Measurements from ENCODE around the gene CERS1. TPM values are rescaled to one million over a fixed set of nuclear protein-coding genes. Genes with fewer than 3 reads are reported as not detected.

The CERS1 gene
- total and polyA plus RNA-seq, 4 donors: 0.28 TPM; not detected in 3

- peak overlapping the region; percentile 92 to 100 (median 96) for H3K4me3 ChIP-seq (ENCODE audit: low read depth in 1 of 3, low read length in 3 of 3)
- peak overlapping the region; percentile 55 to 89 for H3K9ac ChIP-seq (ENCODE audit: low read depth in 1 of 2, low read length in 2 of 2)
- no peaks in the 10 kb centered on the region for H3K27me3 ChIP-seq (ENCODE audit: control insufficient read depth in 4 of 4, insufficient read depth in 4 of 4, low read length in 3 of 4)
- H3K9me3 ChIP-seq (ENCODE audit: control insufficient read depth in 4 of 4, low read length in 3 of 4): no peaks in the 10 kb centered on the region
- H3K27ac ChIP-seq (ENCODE audit: low read depth in 1 of 2, low read length in 2 of 2): no peak overlapping the region
- TF ChIP-seq CTCF (IDR thresholded peaks at IDR 0.05; ENCODE audit: low read depth, low read length, missing input control) (no peak), TAF1 (conservative IDR thresholded peaks at IDR 0.05) (no peak), RXRA (IDR thresholded peaks at IDR 0.05) (no peak), REST (IDR thresholded peaks at IDR 0.05) (no peak), FOXA1 (IDR thresholded peaks at IDR 0.05) (no peak), JUND (IDR thresholded peaks at IDR 0.05) (no peak), EGR1 (IDR thresholded peaks at IDR 0.05; ENCODE audit: low read depth in 2 of 2) (no peak), RAD21 (IDR thresholded peaks at IDR 0.05) (no peak), ATF3 (IDR thresholded peaks at IDR 0.05) (no peak), ZBTB33 (IDR thresholded peaks at IDR 0.05) (no peak), YY1 (IDR thresholded peaks at IDR 0.05) (no peak), HNF4G (IDR thresholded peaks at IDR 0.05) (no peak), FOXA2 (IDR thresholded peaks at IDR 0.05) (no peak), NR2F2 (IDR thresholded peaks at IDR 0.05) (no peak), GABPA (IDR thresholded peaks at IDR 0.05 in 1 of 2, conservative IDR thresholded peaks at IDR 0.05 in 1 of 2) (no peak)
- peaks cover 14 to 36% (median 17%) of the 10 kb centered on the region in 4 donors for H3K36me3 ChIP-seq (ENCODE audit: control insufficient read depth in 4 of 4, insufficient read depth in 3 of 4, low read depth in 1 of 4, low read length in 3 of 4)
- DNase-seq (ENCODE audit: low spot score): no peak
- WGBS: 64% methylated on average over 9 of the region's 9 CpGs
- H3K4me1 ChIP-seq (ENCODE audit: control insufficient read depth in 4 of 4, insufficient read depth in 4 of 4, low read length in 3 of 4): peaks cover 4 to 31% (median 19%) of the 10 kb centered on the region in 4 donors
Measured at GRCh38 chr19:18920400-18920799, 24.4 kb upstream of the CERS1 start.

- Histone ChIP-seq H3K27me3 (ENCODE audit: control insufficient read depth in 4 of 4, insufficient read depth in 4 of 4, low read length in 3 of 4) (no peaks in the 10 kb centered on the region), H3K9ac (ENCODE audit: low read depth in 1 of 2, low read length in 2 of 2) (peak overlapping the region; percentile 55 to 89), H3K4me3 (ENCODE audit: low read depth in 1 of 3, low read length in 3 of 3) (peak overlapping the region; percentile 92 to 100 (median 96)), H3K4me1 (ENCODE audit: control insufficient read depth in 4 of 4, insufficient read depth in 4 of 4, low read length in 3 of 4) (peaks cover 4 to 34% (median 19%) of the 10 kb centered on the region in 4 donors), H3K36me3 (ENCODE audit: control insufficient read depth in 4 of 4, insufficient read depth in 3 of 4, low read depth in 1 of 4, low read length in 3 of 4) (peaks cover 13 to 37% (median 17%) of the 10 kb centered on the region in 4 donors), H3K9me3 (ENCODE audit: control insufficient read depth in 4 of 4, low read length in 3 of 4) (no peaks in the 10 kb centered on the region), H3K27ac (ENCODE audit: low read depth in 1 of 2, low read length in 2 of 2) (peak overlapping the region; percentile 33 to 38)
- DNase-seq (ENCODE audit: low spot score): no peak
- WGBS: under 1% methylated on average over 15 of the region's 15 CpGs
- TF ChIP-seq GABPA (IDR thresholded peaks at IDR 0.05 in 1 of 2, conservative IDR thresholded peaks at IDR 0.05 in 1 of 2) (no peak), HNF4G (IDR thresholded peaks at IDR 0.05) (no peak), HNF4A (conservative IDR thresholded peaks at IDR 0.05) (no peak), RXRA (IDR thresholded peaks at IDR 0.05) (no peak), FOXA1 (IDR thresholded peaks at IDR 0.05) (no peak), RAD21 (IDR thresholded peaks at IDR 0.05) (no peak), REST (IDR thresholded peaks at IDR 0.05) (no peak)
Measured at GRCh38 chr19:18919900-18920214, 23.9 kb upstream of the CERS1 start.
